Measurements from ENCODE around the gene VASH2.
"Not testable (repeated sequence)": the region's sequence is repeated elsewhere in the genome, so short reads cannot be mapped to it uniquely, and the experiment has no call there.

The VASH2 gene

GRCh38 chr1:212958175-212958574, 7.8 kb downstream of the VASH2 start:
- no peak for DNase-seq

GRCh38 chr1:212959266-212960220, 9.2 kb downstream of the VASH2 start:
- no peak for DNase-seq

- no peak for DNase-seq
Measured at GRCh38 chr1:212960932-212961331, 10.6 kb downstream of the VASH2 start.

- no peak for DNase-seq
Measured at GRCh38 chr1:212962509-212962908, 12.2 kb downstream of the VASH2 start.

- DNase-seq: no peak
Measured at GRCh38 chr1:212964102-212964501, 13.8 kb downstream of the VASH2 start.

GRCh38 chr1:212964993-212965392, 14.7 kb downstream of the VASH2 start:
- not testable (repeated sequence) for DNase-seq

- DNase-seq: no peak
Measured at GRCh38 chr1:212966616-212967015, 16.3 kb downstream of the VASH2 start.

- DNase-seq: no peak
Measured at GRCh38 chr1:212967801-212968200, 17.5 kb downstream of the VASH2 start.

GRCh38 chr1:212968368-212968863, 18.1 kb downstream of the VASH2 start:
- no peak for DNase-seq

GRCh38 chr1:212970085-212970484, 19.7 kb downstream of the VASH2 start:
- DNase-seq: no peak

- no peak for DNase-seq
Measured at GRCh38 chr1:212971312-212971711, 21.0 kb downstream of the VASH2 start.

- DNase-seq: no peak
Measured at GRCh38 chr1:212973426-212973825, 23.1 kb downstream of the VASH2 start.

- DNase-seq: no peak
Measured at GRCh38 chr1:212973899-212974298, 23.6 kb downstream of the VASH2 start.

- no peak for DNase-seq
Measured at GRCh38 chr1:212974711-212975110, 24.4 kb downstream of the VASH2 start.

GRCh38 chr1:212975111-212975918, 25.0 kb downstream of the VASH2 start:
- no peak for DNase-seq

GRCh38 chr1:212976586-212976985, 26.2 kb downstream of the VASH2 start:
- DNase-seq: no peak

GRCh38 chr1:212977781-212978645, 27.7 kb downstream of the VASH2 start:
- no peak for DNase-seq

- DNase-seq: no peak
Measured at GRCh38 chr1:212979340-212980122, 29.2 kb downstream of the VASH2 start.

- DNase-seq: no peak
Measured at GRCh38 chr1:212980123-212980785, 29.9 kb downstream of the VASH2 start.

- DNase-seq: no peak
Measured at GRCh38 chr1:212981025-212981495, 30.7 kb downstream of the VASH2 start.
